ENCODE measurements around the gene FRY.
A peak's percentile ranks its signal among the peaks of the same experiment; 100 is the strongest.

Gene FRY

DNA sequence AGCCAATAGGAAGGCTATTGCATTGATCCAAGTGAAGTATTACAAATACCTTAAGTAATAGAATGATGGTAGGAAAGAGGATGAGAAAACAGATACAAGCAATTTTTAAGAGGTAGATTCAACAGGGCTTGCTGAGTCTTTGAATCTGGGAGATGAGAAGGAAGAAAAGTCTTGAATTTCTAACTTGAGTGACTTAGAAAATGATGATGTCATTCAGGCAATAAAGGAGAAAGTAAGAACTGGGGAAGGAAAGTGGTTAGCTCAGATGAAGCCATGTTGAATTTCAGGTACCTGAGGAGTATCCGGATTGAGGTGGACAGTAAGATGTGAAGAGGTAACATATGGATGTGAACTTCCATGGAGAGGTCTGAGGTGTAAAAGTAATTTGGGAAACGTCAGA, 15.5 kb upstream of the FRY start:
- Histone ChIP-seq H3K36me3 (ENCODE audit: control insufficient read depth, insufficient read depth, low read length) (no peaks in the 10 kb centered on the region), H3K4me1 (ENCODE audit: control insufficient read depth, insufficient read depth, low read length) (no peaks in the 10 kb centered on the region), H3K27ac (ENCODE audit: low read length) (no peak overlapping the region), H3K27me3 (ENCODE audit: control insufficient read depth, insufficient read depth, low read length) (no peaks in the 10 kb centered on the region), H3K9me3 (ENCODE audit: control insufficient read depth, insufficient read depth, low read length) (no peaks in the 10 kb centered on the region), H3K4me3 (ENCODE audit: low read length) (no peak overlapping the region)
- no CpG with 5 or more reads among the region's 2 CpGs for WGBS (ENCODE audit: insufficient coverage, insufficient read length)
- no peak for DNase-seq (ENCODE audit: low read depth, low spot score)

DNA sequence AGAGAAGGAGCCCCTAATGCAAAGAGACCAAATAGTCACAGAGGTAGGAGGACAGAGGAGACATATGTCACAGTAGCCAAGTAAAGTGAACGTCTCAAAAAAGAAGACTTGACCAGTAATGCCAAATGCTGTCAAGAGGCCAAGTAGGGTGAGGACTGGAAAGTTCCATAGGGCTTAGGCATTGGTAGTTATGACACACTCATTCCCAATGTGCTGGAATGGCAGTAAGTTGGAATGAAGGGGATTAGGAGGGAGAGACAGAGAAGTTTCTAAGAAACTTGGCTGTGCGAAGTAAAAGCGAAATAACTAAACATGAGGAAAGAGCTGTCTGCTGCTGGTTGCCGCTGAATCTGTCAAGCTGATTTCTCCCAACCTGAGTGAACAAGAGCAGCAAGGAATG, 14.9 kb upstream of the FRY start:
- no peaks in the 10 kb centered on the region for H3K27me3 ChIP-seq (ENCODE audit: control insufficient read depth, insufficient read depth, low read length)
- WGBS (ENCODE audit: insufficient coverage, insufficient read length): no CpG with 5 or more reads among the region's 4 CpGs
- H3K36me3 ChIP-seq (ENCODE audit: control insufficient read depth, insufficient read depth, low read length): no peaks in the 10 kb centered on the region
- DNase-seq (ENCODE audit: low read depth, low spot score): no peak
- no peak overlapping the region for H3K4me3 ChIP-seq (ENCODE audit: low read length)
- no peaks in the 10 kb centered on the region for H3K9me3 ChIP-seq (ENCODE audit: control insufficient read depth, insufficient read depth, low read length)
- no peaks in the 10 kb centered on the region for H3K4me1 ChIP-seq (ENCODE audit: control insufficient read depth, insufficient read depth, low read length)
- H3K27ac ChIP-seq (ENCODE audit: low read length): no peak overlapping the region

DNA sequence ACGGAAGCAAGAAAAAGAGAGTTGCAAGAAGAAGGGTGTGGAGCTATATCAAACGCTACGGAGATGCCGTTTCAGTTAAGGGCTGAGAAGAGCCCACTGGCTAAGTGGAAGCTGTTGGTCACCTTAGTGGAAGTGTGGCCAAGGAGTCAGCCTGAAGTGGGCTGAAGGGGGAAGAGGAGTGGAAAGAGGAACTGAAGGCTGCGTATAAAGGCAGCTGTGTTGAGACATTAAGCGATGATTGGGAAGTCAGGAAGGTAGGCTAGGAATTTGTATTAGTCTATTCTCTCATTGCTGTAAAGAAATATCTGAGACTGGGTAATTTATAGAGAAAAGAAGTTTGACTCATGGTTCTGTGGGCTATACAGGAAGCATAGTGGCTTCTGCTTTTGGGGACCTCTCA, 14.1 kb upstream of the FRY start:
- Histone ChIP-seq H3K27me3 (ENCODE audit: control insufficient read depth, insufficient read depth, low read length) (no peaks in the 10 kb centered on the region), H3K4me1 (ENCODE audit: control insufficient read depth, insufficient read depth, low read length) (no peaks in the 10 kb centered on the region), H3K36me3 (ENCODE audit: control insufficient read depth, insufficient read depth, low read length) (no peaks in the 10 kb centered on the region), H3K4me3 (ENCODE audit: low read length) (no peak overlapping the region), H3K9me3 (ENCODE audit: control insufficient read depth, insufficient read depth, low read length) (no peaks in the 10 kb centered on the region), H3K27ac (ENCODE audit: low read length) (no peak overlapping the region)
- no CpG with 5 or more reads among the region's 6 CpGs for WGBS (ENCODE audit: insufficient coverage, insufficient read length)
- DNase-seq (ENCODE audit: low read depth, low spot score): no peak

GRCh38 chr13:32019612-32020233, 11.9 kb upstream of the FRY start:
- Histone ChIP-seq H3K27ac (ENCODE audit: low read length) (no peak overlapping the region), H3K4me3 (ENCODE audit: low read length) (no peak overlapping the region), H3K27me3 (ENCODE audit: control insufficient read depth, insufficient read depth, low read length) (no peaks in the 10 kb centered on the region), H3K4me1 (ENCODE audit: control insufficient read depth, insufficient read depth, low read length) (no peaks in the 10 kb centered on the region), H3K36me3 (ENCODE audit: control insufficient read depth, insufficient read depth, low read length) (no peaks in the 10 kb centered on the region), H3K9me3 (ENCODE audit: control insufficient read depth, insufficient read depth, low read length) (no peaks in the 10 kb centered on the region)
- peak; percentile 55 for DNase-seq (ENCODE audit: low read depth, low spot score)
- no CpG with 5 or more reads among the region's 6 CpGs for WGBS (ENCODE audit: insufficient coverage, insufficient read length)

DNA sequence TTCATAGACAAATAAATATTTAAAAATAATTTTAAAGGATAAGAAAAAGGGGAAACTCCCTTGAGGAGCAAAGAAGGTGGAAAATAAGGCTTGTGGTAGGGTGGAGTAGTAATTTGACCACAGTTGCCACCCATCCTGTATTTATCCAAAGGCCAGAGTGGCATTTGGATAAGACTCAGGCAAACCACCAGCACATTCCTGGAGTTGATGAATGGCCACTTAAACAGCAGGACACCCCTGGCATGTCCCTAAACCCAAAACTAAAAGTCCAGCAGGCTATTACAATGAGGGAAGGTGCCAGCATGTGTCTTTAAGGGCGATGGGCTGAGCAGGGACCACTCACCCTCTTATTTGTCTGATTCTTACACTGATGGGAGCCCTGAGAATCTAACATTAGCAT, 9.8 kb upstream of the FRY start:
- WGBS (ENCODE audit: insufficient coverage, insufficient read length): no CpG with 5 or more reads among the region's 1 CpG
- Histone ChIP-seq H3K4me1 (ENCODE audit: control insufficient read depth, insufficient read depth, low read length) (peaks cover 2% of the 10 kb centered on the region; the same call in 1 of the 2 replicates), H3K27ac (ENCODE audit: low read length) (no peak overlapping the region), H3K36me3 (ENCODE audit: control insufficient read depth, insufficient read depth, low read length) (no peaks in the 10 kb centered on the region), H3K27me3 (ENCODE audit: control insufficient read depth, insufficient read depth, low read length) (no peaks in the 10 kb centered on the region), H3K4me3 (ENCODE audit: low read length) (no peak overlapping the region), H3K9me3 (ENCODE audit: control insufficient read depth, insufficient read depth, low read length) (no peaks in the 10 kb centered on the region)
- no peak for DNase-seq (ENCODE audit: low read depth, low spot score)

DNA sequence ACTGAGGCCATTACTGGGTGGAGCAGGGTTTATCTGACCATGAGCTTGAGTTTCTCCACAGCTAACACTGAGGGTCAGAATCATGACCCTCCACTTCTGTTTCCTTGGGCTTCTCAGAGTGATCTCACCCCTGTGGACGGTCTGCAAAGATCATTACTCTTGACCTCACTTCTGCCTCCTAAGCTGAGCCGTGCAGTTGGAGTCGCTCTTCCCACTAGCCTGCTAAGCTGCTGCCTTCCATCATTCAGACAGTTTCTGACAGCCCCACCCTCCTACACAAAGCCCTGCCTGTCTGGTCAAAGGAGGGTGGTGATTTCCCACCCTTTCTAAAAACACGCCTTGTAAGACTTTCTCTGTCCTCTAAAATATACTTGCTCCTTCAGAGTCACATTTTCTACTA, 9.3 kb upstream of the FRY start:
- H3K4me3 ChIP-seq (ENCODE audit: low read length): no peak overlapping the region
- peaks cover 2% of the 10 kb centered on the region; the same call in 1 of the 2 replicates for H3K4me1 ChIP-seq (ENCODE audit: control insufficient read depth, insufficient read depth, low read length)
- no peak overlapping the region for H3K27ac ChIP-seq (ENCODE audit: low read length)
- DNase-seq (ENCODE audit: low read depth, low spot score): no peak
- WGBS (ENCODE audit: insufficient coverage, insufficient read length): no CpG with 5 or more reads among the region's 4 CpGs
- no peaks in the 10 kb centered on the region for H3K27me3 ChIP-seq (ENCODE audit: control insufficient read depth, insufficient read depth, low read length)
- no peaks in the 10 kb centered on the region for H3K9me3 ChIP-seq (ENCODE audit: control insufficient read depth, insufficient read depth, low read length)
- no peaks in the 10 kb centered on the region for H3K36me3 ChIP-seq (ENCODE audit: control insufficient read depth, insufficient read depth, low read length)

GRCh38 chr13:32023096-32023495, 8.5 kb upstream of the FRY start:
- Histone ChIP-seq H3K4me1 (ENCODE audit: control insufficient read depth, insufficient read depth, low read length) (peaks cover 2% of the 10 kb centered on the region; the same call in 1 of the 2 replicates), H3K9me3 (ENCODE audit: control insufficient read depth, insufficient read depth, low read length) (no peaks in the 10 kb centered on the region), H3K36me3 (ENCODE audit: control insufficient read depth, insufficient read depth, low read length) (no peaks in the 10 kb centered on the region), H3K27ac (ENCODE audit: low read length) (no peak overlapping the region), H3K4me3 (ENCODE audit: low read length) (no peak overlapping the region), H3K27me3 (ENCODE audit: control insufficient read depth, insufficient read depth, low read length) (no peaks in the 10 kb centered on the region)
- WGBS (ENCODE audit: insufficient coverage, insufficient read length): no CpG with 5 or more reads among the region's 3 CpGs
- DNase-seq (ENCODE audit: low read depth, low spot score): no peak

DNA sequence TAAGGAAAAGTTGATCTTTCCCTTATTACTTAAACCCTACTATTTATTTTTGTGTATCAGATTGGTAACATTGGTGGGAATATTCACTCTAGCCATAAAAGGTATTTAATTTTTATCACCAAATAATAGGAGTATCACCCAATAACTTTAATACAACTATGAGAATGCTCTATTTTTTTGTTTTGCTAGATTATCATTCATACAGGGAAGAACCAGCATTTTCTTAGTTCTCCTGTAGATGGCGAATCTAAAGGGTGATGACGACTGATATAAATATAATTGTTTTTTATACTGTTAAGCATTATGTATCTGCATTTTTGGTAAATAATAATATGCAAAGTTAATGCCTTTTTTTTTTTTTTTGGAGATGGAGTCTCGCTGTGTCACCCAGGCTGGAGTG, 7.9 kb upstream of the FRY start:
- no CpG with 5 or more reads among the region's 3 CpGs for WGBS (ENCODE audit: insufficient coverage, insufficient read length)
- H3K9me3 ChIP-seq (ENCODE audit: control insufficient read depth, insufficient read depth, low read length): no peaks in the 10 kb centered on the region
- H3K27ac ChIP-seq (ENCODE audit: low read length): no peak overlapping the region
- peaks cover 2% of the 10 kb centered on the region; the same call in 1 of the 2 replicates for H3K4me1 ChIP-seq (ENCODE audit: control insufficient read depth, insufficient read depth, low read length)
- no peak for DNase-seq (ENCODE audit: low read depth, low spot score)
- H3K4me3 ChIP-seq (ENCODE audit: low read length): no peak overlapping the region
- no peaks in the 10 kb centered on the region for H3K36me3 ChIP-seq (ENCODE audit: control insufficient read depth, insufficient read depth, low read length)
- no peaks in the 10 kb centered on the region for H3K27me3 ChIP-seq (ENCODE audit: control insufficient read depth, insufficient read depth, low read length)

GRCh38 chr13:32024750-32025149, 6.8 kb upstream of the FRY start:
- no CpG with 5 or more reads among the region's 2 CpGs for WGBS (ENCODE audit: insufficient coverage, insufficient read length)
- no peak overlapping the region for H3K4me3 ChIP-seq (ENCODE audit: low read length)
- no peak overlapping the region for H3K27ac ChIP-seq (ENCODE audit: low read length)
- peaks cover 2% of the 10 kb centered on the region; the same call in 1 of the 2 replicates for H3K4me1 ChIP-seq (ENCODE audit: control insufficient read depth, insufficient read depth, low read length)
- H3K36me3 ChIP-seq (ENCODE audit: control insufficient read depth, insufficient read depth, low read length): no peaks in the 10 kb centered on the region
- no peaks in the 10 kb centered on the region for H3K9me3 ChIP-seq (ENCODE audit: control insufficient read depth, insufficient read depth, low read length)
- no peak for DNase-seq (ENCODE audit: low read depth, low spot score)
- no peaks in the 10 kb centered on the region for H3K27me3 ChIP-seq (ENCODE audit: control insufficient read depth, insufficient read depth, low read length)

GRCh38 chr13:32025730-32026129, 5.8 kb upstream of the FRY start:
- WGBS (ENCODE audit: insufficient coverage, insufficient read length): no CpG with 5 or more reads among the region's 2 CpGs
- Histone ChIP-seq H3K4me1 (ENCODE audit: control insufficient read depth, insufficient read depth, low read length) (peaks cover 2% of the 10 kb centered on the region; the same call in 1 of the 2 replicates), H3K4me3 (ENCODE audit: low read length) (no peak overlapping the region), H3K9me3 (ENCODE audit: control insufficient read depth, insufficient read depth, low read length) (no peaks in the 10 kb centered on the region), H3K36me3 (ENCODE audit: control insufficient read depth, insufficient read depth, low read length) (no peaks in the 10 kb centered on the region), H3K27me3 (ENCODE audit: control insufficient read depth, insufficient read depth, low read length) (no peaks in the 10 kb centered on the region), H3K27ac (ENCODE audit: low read length) (no peak overlapping the region)
- no peak for DNase-seq (ENCODE audit: low read depth, low spot score)

DNA sequence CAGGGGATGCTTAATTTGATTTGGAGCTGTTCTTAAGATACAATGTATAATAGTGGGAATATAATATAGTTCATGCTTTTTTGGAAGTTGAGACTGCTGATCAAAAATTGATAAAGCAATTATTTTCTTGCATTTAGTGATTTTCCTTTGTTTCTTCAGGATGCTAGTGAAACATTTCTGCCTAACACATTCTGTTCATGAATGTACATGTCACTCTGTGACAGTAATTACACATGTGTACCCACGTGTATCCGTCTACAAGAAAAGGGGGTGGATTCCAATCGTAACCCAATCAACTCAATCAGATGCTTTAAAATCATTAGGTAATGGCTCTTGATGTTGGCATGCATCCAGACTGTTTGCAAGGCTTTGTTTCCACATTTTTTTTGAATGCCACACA, 5.0 kb upstream of the FRY start:
- no peak overlapping the region for H3K4me3 ChIP-seq (ENCODE audit: low read length)
- WGBS (ENCODE audit: insufficient coverage, insufficient read length): no CpG with 5 or more reads among the region's 3 CpGs
- no peak overlapping the region for H3K27ac ChIP-seq (ENCODE audit: low read length)
- H3K36me3 ChIP-seq (ENCODE audit: control insufficient read depth, insufficient read depth, low read length): no peaks in the 10 kb centered on the region
- H3K27me3 ChIP-seq (ENCODE audit: control insufficient read depth, insufficient read depth, low read length): no peaks in the 10 kb centered on the region
- DNase-seq (ENCODE audit: low read depth, low spot score): no peak
- peaks cover 2% of the 10 kb centered on the region; the same call in 1 of the 2 replicates for H3K4me1 ChIP-seq (ENCODE audit: control insufficient read depth, insufficient read depth, low read length)
- H3K9me3 ChIP-seq (ENCODE audit: control insufficient read depth, insufficient read depth, low read length): no peaks in the 10 kb centered on the region
